DND-41 (cell line): ENCODE data around the gene ZNF726.

Experiments
- ATAC-seq: fragments of 200-7000 bp; cut with Tn5 transposase; 3 replicates; pipeline ENCODE4 v1.9.1; 2021; ENCODE audit warnings: low read depth; ENCODE audit not compliant: insufficient read depth
- DNase-seq: peaks from one replicate; pipeline ENCODE4 v3.0.0-alpha.2; 2020
- H2AFZ ChIP-seq: 2 replicates; pipeline ENCODE4 v1.6.0; 2012; ENCODE audit warnings: low read depth, low read length
- H3K27ac ChIP-seq: 2 replicates; pipeline ENCODE4 v1.5.1; 2012; ENCODE audit warnings: low read length, inconsistent platforms
- H3K27me3 ChIP-seq: fragments of 200-600 bp; sonication (generic); 2 replicates; pipeline ENCODE4 v1.6.0; 2012; ENCODE audit warnings: low read length, mild to moderate bottlenecking, inconsistent platforms; ENCODE audit not compliant: insufficient read depth, poor library complexity
- H3K36me3 ChIP-seq: 2 replicates; pipeline ENCODE4 v1.5.1; 2012; ENCODE audit warnings: low read length, inconsistent platforms; ENCODE audit not compliant: insufficient read depth
- H3K4me1 ChIP-seq: 2 replicates; pipeline ENCODE4 v1.5.1; 2012; ENCODE audit warnings: mild to moderate bottlenecking, low read length; ENCODE audit not compliant: insufficient read depth
- H3K4me2 ChIP-seq: 2 replicates; pipeline ENCODE4 v1.6.0; 2012; ENCODE audit warnings: mild to moderate bottlenecking, moderate library complexity, low read length, inconsistent platforms; ENCODE audit not compliant: insufficient read depth
- H3K4me3 ChIP-seq, 2 experiments: fragments of 200-600 bp in 1 of 2; shearing (Covaris generic) in 1 of 2; 2 replicates each; pipeline ENCODE4 v1.5.1; 2012 to 2016; ENCODE audit warnings: inconsistent platforms in 2 of 2, low read length in 2 of 2, mild to moderate bottlenecking in 2 of 2, low read depth in 1 of 2, moderate library complexity in 1 of 2
- H3K79me2 ChIP-seq: 2 replicates; pipeline ENCODE4 v1.6.0; 2012; ENCODE audit warnings: low read length, inconsistent platforms; ENCODE audit not compliant: insufficient read depth
- H3K9ac ChIP-seq: 2 replicates; pipeline ENCODE4 v1.6.0; 2012; ENCODE audit warnings: low read depth, mild to moderate bottlenecking, inconsistent platforms, low read length, moderate library complexity
- H3K9me3 ChIP-seq: 2 replicates; pipeline ENCODE4 v1.5.1; 2012; ENCODE audit warnings: low read length, moderate library complexity, mild to moderate bottlenecking, inconsistent platforms; ENCODE audit not compliant: insufficient read depth, severe bottlenecking
- H4K20me1 ChIP-seq: 2 replicates; pipeline ENCODE4 v1.6.0; 2012; ENCODE audit warnings: low read length; ENCODE audit not compliant: insufficient read depth
- EZH2 ChIP-seq: IDR thresholded peaks from 3 replicates; pipeline ENCODE4 v1.6.1; 2012; ENCODE audit warnings: borderline replicate concordance, low read depth, mild to moderate bottlenecking, moderate library complexity, low read length, inconsistent platforms; ENCODE audit not compliant: severe bottlenecking
- TF ChIP-seq, protein P1 (sequence below): IDR thresholded peaks from 2 replicates; pipeline ENCODE4 v1.5.1; 2012; ENCODE audit warnings: borderline replicate concordance, low read length, moderate library complexity, mild to moderate bottlenecking; ENCODE audit not compliant: poor library complexity, severe bottlenecking; ENCODE audit errors: extremely low read depth

ZNF726 gene

DNA sequence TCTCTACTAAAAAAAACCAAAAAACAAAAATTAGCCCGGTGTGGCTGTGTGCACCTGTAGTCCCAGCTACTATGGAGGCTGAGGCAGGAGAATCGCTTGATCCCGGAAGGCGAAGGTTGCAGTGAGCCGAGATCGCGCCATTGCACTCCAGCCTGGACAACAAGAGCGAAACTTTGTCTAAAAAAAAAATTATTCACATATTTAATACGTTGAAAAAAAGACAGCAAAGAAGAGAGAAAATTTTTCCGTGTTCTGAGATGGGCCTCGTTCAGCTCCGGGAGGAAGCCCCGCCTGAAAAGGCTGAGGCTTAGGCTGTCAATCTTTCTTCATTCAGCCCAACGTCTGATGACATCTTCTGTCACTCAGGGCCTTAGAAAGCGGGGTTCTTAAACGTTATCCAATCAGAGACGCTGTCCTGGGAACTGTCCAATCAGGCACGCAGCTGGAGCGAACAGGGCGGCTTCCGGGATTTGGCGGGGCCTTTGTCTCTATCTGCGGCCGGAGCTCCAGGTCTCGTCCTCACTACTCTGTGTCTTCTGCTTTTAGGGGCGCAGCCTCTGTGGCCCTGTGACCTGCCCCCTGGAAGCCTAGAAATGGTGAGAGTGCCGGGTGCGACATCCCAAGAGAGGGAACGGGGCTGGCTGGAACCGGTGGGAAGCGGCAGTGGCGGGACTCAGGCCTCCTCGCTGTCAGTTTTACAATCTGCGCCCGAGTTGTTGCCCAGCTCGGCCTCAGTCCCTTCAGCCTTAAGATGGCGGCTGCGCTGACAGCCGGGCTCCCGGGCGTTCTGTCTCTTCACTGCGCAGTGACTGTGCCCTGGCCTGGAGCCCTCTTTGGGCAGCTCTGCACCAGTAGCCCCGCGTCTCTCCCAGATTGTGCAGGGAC is at the start of gene ZNF726:
TSS of gene ZNF726 (plus strand) at position 485 of the 885 bp plus-strand sequence. CDS start at position 594, 109 bp downstream.
- peak within 1 kb of the TSS; percentile 80 to 88 for H3K4me3 ChIP-seq
- H2AFZ ChIP-seq: peak within 1 kb of the TSS; percentile 93
- H3K9ac ChIP-seq: peak within 1 kb of the TSS; percentile 85
- peaks cover 3% of the 10 kb centered on the region; the same call in 1 of the 2 replicates for H4K20me1 ChIP-seq
- DNase-seq (peak; percentile 94), ATAC-seq (peak; percentile 96)
- H3K9me3 ChIP-seq: peaks cover 11% of the 10 kb centered on the region
- peak within 1 kb of the TSS; percentile 96 for H3K27ac ChIP-seq
- peak within 1 kb of the TSS; percentile 67 for H3K4me2 ChIP-seq
- H3K79me2 ChIP-seq: peaks cover 52% of the 10 kb centered on the region
- H3K27me3 ChIP-seq: no peaks in the 10 kb centered on the region
- TF ChIP-seq, protein P1, sequence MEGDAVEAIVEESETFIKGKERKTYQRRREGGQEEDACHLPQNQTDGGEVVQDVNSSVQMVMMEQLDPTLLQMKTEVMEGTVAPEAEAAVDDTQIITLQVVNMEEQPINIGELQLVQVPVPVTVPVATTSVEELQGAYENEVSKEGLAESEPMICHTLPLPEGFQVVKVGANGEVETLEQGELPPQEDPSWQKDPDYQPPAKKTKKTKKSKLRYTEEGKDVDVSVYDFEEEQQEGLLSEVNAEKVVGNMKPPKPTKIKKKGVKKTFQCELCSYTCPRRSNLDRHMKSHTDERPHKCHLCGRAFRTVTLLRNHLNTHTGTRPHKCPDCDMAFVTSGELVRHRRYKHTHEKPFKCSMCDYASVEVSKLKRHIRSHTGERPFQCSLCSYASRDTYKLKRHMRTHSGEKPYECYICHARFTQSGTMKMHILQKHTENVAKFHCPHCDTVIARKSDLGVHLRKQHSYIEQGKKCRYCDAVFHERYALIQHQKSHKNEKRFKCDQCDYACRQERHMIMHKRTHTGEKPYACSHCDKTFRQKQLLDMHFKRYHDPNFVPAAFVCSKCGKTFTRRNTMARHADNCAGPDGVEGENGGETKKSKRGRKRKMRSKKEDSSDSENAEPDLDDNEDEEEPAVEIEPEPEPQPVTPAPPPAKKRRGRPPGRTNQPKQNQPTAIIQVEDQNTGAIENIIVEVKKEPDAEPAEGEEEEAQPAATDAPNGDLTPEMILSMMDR: no peak
- TF ChIP-seq EZH2: no peak
- peaks cover 35% of the 10 kb centered on the region for H3K4me1 ChIP-seq
- H3K36me3 ChIP-seq: peaks cover 38% of the 10 kb centered on the region

DNA sequence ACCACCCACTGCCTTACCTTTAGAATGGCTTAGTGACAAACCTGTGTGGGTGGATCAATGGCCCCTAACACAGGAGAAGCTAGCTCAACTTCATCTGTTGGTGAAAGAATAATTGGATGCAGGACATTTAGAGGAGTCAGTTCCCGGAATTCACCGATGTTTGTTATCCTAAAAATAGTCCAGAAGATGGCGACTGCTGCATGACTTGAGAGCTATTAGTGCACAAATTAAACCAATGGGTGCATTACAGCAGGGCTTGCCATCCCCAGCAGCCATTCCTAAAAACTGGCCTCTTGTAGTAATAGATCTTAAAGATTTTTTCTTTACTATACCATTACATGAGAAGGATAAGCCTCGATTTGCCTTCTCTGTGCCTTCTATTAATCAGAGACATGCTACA is 46.8 kb upstream of the ZNF726 start:
- no peak for TF ChIP-seq EZH2
- TF ChIP-seq, protein P1: no peak
- no peaks in the 10 kb centered on the region for H3K27me3 ChIP-seq

DNA sequence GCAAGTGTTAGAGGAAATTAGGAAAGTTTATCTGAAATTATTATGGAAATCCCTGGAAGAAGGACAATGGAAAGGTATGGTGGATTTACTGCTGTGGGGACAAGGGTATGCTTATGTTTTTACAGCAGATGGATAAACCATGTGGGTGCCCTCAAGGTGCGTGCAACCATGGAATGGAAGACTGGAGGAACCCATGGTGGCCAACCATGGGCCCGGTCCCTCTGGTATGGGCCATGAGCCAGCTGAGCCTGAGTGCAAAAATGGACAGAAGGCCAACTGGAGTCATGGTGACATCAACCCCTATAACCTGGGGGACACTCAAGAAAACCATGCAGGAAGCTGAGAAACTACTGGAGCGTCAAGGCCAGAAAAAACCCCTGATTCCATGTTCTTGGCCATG is 46.1 kb upstream of the ZNF726 start:
- Histone ChIP-seq H3K4me2 (no peak overlapping the region), H3K36me3 (no peaks in the 10 kb centered on the region), H4K20me1 (no peaks in the 10 kb centered on the region), H3K4me1 (no peaks in the 10 kb centered on the region), H3K9ac (no peak overlapping the region), H3K27me3 (no peaks in the 10 kb centered on the region), H2AFZ (no peak overlapping the region), H3K79me2 (no peaks in the 10 kb centered on the region), H3K27ac (no peak overlapping the region), H3K9me3 (peaks cover 4% of the 10 kb centered on the region), H3K4me3 (no peak overlapping the region)
- ATAC-seq (no peak), DNase-seq (no peak)
- TF ChIP-seq, protein P1: no peak
- no peak for TF ChIP-seq EZH2

More for the DNA sequence above, 46.8 kb upstream of the ZNF726 start:
- Histone ChIP-seq H4K20me1 (no peaks in the 10 kb centered on the region), H3K36me3 (no peaks in the 10 kb centered on the region), H3K4me2 (no peak overlapping the region), H2AFZ (no peak overlapping the region), H3K9ac (no peak overlapping the region), H3K9me3 (peaks cover 4% of the 10 kb centered on the region), H3K4me1 (no peaks in the 10 kb centered on the region), H3K27ac (no peak overlapping the region), H3K4me3 (no peak overlapping the region), H3K79me2 (no peaks in the 10 kb centered on the region)
- DNase-seq: no peak
- ATAC-seq: no peak
